ENCODE results near the gene SPDEF.

DNA sequence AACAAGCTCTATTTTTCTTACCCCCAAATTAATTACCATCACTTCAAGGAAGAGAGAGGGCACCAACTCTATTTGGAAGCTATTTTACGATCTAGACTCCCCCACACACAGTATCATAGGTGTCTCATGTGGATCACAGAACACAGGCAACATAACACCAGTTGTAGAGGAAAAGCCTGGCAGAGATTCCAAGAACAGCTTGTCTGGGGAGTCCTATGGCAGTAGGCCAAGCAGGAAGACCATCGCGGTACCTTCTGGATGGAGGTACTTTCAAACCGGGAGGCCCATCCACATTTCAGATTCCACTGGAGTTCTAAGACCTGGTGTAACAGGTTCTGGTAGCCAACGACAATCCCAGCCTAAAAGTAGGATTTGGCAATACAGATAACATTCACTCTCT, 37.6 kb upstream of the SPDEF start:
- TF ChIP-seq POLR2AphosphoS5 (IDR thresholded peaks at IDR 0.05; ENCODE audit: insufficient read depth in 1 of 2, low read depth in 1 of 2) (no peak), POLR2A (IDR thresholded peaks at IDR 0.05) (no peak)

Measured in vagina (tissue), 2 donors.